ENCODE results near the gene GRK4. TPM values are rescaled to one million over a fixed set of nuclear protein-coding genes. Genes with fewer than 3 reads are reported as not detected.

The GRK4 gene
- total RNA-seq, 1 experiment from 2014 or later = 2.5 TPM

DNA sequence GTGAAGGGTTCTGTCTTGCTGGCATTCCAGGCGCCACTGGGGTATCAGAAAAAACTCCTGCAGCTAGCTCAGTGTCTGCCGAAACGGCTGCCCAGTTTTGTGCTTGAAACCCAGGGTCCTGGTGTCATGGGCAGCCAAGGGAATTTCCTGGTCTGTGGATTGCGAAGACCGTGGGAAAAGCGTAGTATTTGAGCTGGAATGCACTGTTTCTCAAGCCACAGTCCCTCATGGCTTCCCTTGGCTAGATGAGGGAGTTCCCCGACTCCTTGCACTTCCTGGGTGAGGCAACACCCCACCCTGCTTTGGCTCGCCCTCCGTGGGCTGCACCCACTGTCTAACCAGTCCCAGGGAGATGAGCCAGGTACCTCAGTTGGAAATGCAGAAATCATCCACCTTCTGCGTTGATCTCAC lies 40.2 kb upstream of the GRK4 start:
- Histone ChIP-seq H3K4me3 (ENCODE audit: low read depth in 2 of 2, low read length in 2 of 2) (no peak overlapping the region), H3K4me1 (ENCODE audit: control insufficient read depth, insufficient read depth, low read length) (no peaks in the 10 kb centered on the region), H3K27ac (ENCODE audit: low read length) (no peak overlapping the region), H3K9me3 (ENCODE audit: control insufficient read depth, insufficient read depth, low read depth, low read length) (no peaks in the 10 kb centered on the region), H3K36me3 (ENCODE audit: control insufficient read depth, insufficient read depth, low read length) (no peaks in the 10 kb centered on the region), H3K27me3 (ENCODE audit: control insufficient read depth, insufficient read depth, low read length) (no peaks in the 10 kb centered on the region)
- BruUV-seq (replicated peaks) = no TSS peak
- TF ChIP-seq SIN3A (IDR thresholded peaks at IDR 0.05; ENCODE audit: borderline replicate concordance, insufficient read depth, low read depth, low read length) (no peak), TCF7L2 (IDR thresholded peaks at IDR 0.05; ENCODE audit: low read depth, low read length) (no peak), POLR2AphosphoS5 (IDR thresholded peaks at IDR 0.05; ENCODE audit: low read depth, low read length) (no peak)
- TF ChIP-seq, protein P1, sequence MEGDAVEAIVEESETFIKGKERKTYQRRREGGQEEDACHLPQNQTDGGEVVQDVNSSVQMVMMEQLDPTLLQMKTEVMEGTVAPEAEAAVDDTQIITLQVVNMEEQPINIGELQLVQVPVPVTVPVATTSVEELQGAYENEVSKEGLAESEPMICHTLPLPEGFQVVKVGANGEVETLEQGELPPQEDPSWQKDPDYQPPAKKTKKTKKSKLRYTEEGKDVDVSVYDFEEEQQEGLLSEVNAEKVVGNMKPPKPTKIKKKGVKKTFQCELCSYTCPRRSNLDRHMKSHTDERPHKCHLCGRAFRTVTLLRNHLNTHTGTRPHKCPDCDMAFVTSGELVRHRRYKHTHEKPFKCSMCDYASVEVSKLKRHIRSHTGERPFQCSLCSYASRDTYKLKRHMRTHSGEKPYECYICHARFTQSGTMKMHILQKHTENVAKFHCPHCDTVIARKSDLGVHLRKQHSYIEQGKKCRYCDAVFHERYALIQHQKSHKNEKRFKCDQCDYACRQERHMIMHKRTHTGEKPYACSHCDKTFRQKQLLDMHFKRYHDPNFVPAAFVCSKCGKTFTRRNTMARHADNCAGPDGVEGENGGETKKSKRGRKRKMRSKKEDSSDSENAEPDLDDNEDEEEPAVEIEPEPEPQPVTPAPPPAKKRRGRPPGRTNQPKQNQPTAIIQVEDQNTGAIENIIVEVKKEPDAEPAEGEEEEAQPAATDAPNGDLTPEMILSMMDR (IDR thresholded peaks at IDR 0.05) = no peak
- TF ChIP-seq, protein P2, sequence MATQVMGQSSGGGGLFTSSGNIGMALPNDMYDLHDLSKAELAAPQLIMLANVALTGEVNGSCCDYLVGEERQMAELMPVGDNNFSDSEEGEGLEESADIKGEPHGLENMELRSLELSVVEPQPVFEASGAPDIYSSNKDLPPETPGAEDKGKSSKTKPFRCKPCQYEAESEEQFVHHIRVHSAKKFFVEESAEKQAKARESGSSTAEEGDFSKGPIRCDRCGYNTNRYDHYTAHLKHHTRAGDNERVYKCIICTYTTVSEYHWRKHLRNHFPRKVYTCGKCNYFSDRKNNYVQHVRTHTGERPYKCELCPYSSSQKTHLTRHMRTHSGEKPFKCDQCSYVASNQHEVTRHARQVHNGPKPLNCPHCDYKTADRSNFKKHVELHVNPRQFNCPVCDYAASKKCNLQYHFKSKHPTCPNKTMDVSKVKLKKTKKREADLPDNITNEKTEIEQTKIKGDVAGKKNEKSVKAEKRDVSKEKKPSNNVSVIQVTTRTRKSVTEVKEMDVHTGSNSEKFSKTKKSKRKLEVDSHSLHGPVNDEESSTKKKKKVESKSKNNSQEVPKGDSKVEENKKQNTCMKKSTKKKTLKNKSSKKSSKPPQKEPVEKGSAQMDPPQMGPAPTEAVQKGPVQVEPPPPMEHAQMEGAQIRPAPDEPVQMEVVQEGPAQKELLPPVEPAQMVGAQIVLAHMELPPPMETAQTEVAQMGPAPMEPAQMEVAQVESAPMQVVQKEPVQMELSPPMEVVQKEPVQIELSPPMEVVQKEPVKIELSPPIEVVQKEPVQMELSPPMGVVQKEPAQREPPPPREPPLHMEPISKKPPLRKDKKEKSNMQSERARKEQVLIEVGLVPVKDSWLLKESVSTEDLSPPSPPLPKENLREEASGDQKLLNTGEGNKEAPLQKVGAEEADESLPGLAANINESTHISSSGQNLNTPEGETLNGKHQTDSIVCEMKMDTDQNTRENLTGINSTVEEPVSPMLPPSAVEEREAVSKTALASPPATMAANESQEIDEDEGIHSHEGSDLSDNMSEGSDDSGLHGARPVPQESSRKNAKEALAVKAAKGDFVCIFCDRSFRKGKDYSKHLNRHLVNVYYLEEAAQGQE (IDR thresholded peaks at IDR 0.05; ENCODE audit: insufficient read depth in 1 of 2, low read depth in 2 of 2, low read length in 1 of 2) = no peak
- intact Hi-C loops (cut with micrococcal nuclease; ENCODE audit: unreplicated experiment) (no loop called here), in situ Hi-C loops (cut with HindIII; ENCODE audit: low pct_unique_long_range_greater_than_20kb, low sequenced_read_pairs) (no loop called here)
- ATAC-seq = no peak
- DNase-seq (ENCODE audit: low read depth, low spot score) = no peak
- CTCF ChIA-PET = no interaction called here
- POLR2A ChIA-PET = no interaction called here

DNA sequence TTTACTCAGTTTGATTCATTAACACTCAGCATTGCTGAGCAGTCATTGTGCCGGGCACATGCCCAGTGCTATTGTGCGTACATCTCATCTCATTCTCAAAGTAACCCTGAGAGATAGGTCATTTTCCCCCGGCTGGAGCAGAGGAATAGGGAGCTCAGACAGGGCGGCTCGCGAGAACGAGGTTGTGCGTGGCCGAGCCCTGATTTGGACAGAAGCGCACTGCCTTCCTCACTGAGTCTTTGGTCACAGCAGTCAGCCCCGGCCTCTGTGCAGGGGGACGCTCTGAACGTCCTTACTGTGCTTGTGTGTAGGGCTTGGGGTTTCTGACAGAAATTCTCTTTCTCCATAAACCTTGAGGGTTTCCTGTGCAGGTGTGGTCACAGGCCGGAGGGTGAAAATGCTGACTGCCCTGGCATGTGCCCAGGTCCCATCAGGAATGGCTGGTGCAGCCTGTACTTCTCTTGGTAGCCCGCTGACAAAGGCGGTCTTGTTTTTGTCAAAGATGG lies 39.6 kb upstream of the GRK4 start:
- DNase-seq (ENCODE audit: low read depth, low spot score) (no peak), ATAC-seq (no peak)
- H3K27me3 ChIP-seq (ENCODE audit: control insufficient read depth, insufficient read depth, low read length) = no peaks in the 10 kb centered on the region
- intact Hi-C loops (cut with micrococcal nuclease; ENCODE audit: unreplicated experiment) = no loop called here
- in situ Hi-C loops (cut with HindIII; ENCODE audit: low pct_unique_long_range_greater_than_20kb, low sequenced_read_pairs) = no loop called here
- H3K9me3 ChIP-seq (ENCODE audit: control insufficient read depth, insufficient read depth, low read depth, low read length) = no peaks in the 10 kb centered on the region
- TF ChIP-seq POLR2AphosphoS5 (IDR thresholded peaks at IDR 0.05; ENCODE audit: low read depth, low read length) = no peak
- TF ChIP-seq, protein P2 (IDR thresholded peaks at IDR 0.05; ENCODE audit: insufficient read depth in 1 of 2, low read depth in 2 of 2, low read length in 1 of 2) = no peak
- TF ChIP-seq, protein P1 (IDR thresholded peaks at IDR 0.05) = no peak
- no peaks in the 10 kb centered on the region for H3K36me3 ChIP-seq (ENCODE audit: control insufficient read depth, insufficient read depth, low read length)
- ChIA-PET POLR2A (no interaction called here), CTCF (no interaction called here)
- no peak overlapping the region for H3K4me3 ChIP-seq (ENCODE audit: low read depth in 2 of 2, low read length in 2 of 2)
- BruUV-seq (replicated peaks) = no TSS peak
- H3K4me1 ChIP-seq (ENCODE audit: control insufficient read depth, insufficient read depth, low read length) = no peaks in the 10 kb centered on the region
- no peak overlapping the region for H3K27ac ChIP-seq (ENCODE audit: low read length)
